Tibial nerve (tissue), 3 donors: ENCODE measurements around the gene SNAPC3.

ENCODE experiments used
- CTCF ChIP-seq, 5 experiments: fragments of 200-600 bp in 3 of 5; fragments of 450-650 bp in 2 of 5; sonication (generic) in 3 of 5; IDR thresholded peaks; one replicate each; pipeline ENCODE4 v1.5.1; 2016 to 2019; ENCODE audit warnings: antibody characterized with exemption in 5 of 5, mild to moderate bottlenecking in 3 of 5, moderate library complexity in 2 of 5
- POLR2A ChIP-seq, 2 donors: fragments of 450-650 bp; IDR thresholded peaks; one replicate each; pipeline ENCODE4 v1.6.1; 2017; ENCODE audit warnings: antibody characterized with exemption in 2 of 2, mild to moderate bottlenecking in 2 of 2, moderate library complexity in 2 of 2

DNA sequence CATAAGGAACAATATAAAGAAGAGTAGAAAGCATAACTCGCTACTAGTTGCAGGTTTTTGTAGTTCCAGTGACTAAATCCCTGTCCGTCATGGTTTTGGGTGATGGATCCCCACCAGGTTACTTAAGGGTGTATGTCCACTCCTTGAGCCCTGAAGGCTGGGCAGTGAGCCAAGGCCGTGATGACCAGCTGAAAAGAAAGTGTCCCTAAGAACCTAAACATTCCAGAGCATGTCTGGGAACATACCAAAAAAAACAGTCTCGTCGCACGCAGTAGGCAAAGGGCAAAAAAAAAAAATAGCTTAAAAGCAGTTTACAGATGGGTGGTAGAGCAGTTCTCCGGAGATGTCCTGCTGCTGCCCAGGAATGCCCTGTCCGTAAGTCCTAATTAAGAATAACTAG, 21.4 kb upstream of the SNAPC3 start:
- TF ChIP-seq CTCF (IDR thresholded peaks at IDR 0.05) (no peak), POLR2A (IDR thresholded peaks at IDR 0.05) (no peak)
